GM12874 (cell line): ENCODE measurements around the gene HECTD1.

Experiments
- TF ChIP-seq, protein P1 (sequence below): IDR thresholded peaks from 2 replicates; pipeline ENCODE4 v1.5.1; 2011; ENCODE audit warnings: low read depth, mild to moderate bottlenecking, control low read depth, low read length, moderate library complexity; ENCODE audit not compliant: insufficient read depth

HECTD1 gene

DNA sequence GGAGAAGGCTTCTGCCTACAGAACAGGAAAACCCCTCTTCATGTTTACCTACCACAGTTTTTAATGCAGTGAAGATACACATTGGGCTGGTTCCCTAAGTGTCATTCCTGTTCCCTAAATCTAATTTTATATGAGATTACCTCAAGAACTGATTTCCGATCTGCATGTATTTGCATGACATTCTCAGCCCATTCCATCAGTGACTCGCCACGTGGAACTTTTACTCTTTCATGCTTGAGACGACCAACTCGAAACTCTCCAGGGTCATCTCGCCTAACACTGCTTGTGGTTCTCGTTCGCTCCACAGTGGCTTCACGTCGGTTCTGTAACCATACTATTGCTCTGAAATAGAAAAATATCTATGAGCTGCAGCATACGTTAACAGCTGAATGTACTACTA is 98.3 kb downstream of the HECTD1 start:
- TF ChIP-seq, protein P1, sequence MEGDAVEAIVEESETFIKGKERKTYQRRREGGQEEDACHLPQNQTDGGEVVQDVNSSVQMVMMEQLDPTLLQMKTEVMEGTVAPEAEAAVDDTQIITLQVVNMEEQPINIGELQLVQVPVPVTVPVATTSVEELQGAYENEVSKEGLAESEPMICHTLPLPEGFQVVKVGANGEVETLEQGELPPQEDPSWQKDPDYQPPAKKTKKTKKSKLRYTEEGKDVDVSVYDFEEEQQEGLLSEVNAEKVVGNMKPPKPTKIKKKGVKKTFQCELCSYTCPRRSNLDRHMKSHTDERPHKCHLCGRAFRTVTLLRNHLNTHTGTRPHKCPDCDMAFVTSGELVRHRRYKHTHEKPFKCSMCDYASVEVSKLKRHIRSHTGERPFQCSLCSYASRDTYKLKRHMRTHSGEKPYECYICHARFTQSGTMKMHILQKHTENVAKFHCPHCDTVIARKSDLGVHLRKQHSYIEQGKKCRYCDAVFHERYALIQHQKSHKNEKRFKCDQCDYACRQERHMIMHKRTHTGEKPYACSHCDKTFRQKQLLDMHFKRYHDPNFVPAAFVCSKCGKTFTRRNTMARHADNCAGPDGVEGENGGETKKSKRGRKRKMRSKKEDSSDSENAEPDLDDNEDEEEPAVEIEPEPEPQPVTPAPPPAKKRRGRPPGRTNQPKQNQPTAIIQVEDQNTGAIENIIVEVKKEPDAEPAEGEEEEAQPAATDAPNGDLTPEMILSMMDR = no peak

DNA sequence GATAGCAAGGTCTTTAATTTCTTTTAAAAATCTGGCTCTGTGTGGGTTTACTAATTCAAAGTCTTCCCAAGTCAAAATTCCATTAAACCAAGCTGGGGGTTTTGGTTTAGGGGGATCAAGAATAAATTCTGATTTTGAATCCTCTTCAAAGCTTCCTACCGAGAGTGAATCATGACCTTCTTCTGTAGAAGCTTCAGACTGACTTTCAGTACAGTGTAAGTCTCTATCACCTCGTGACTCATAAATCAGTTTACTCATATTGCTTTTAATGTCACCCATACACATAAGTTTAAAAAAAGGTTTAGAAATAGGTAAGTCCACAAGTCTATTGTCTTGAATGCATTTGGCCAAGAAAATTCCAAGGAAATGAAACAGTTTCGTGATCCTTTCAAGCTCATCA is 100.8 kb downstream of the HECTD1 start:
- TF ChIP-seq, protein P1 = no peak

DNA sequence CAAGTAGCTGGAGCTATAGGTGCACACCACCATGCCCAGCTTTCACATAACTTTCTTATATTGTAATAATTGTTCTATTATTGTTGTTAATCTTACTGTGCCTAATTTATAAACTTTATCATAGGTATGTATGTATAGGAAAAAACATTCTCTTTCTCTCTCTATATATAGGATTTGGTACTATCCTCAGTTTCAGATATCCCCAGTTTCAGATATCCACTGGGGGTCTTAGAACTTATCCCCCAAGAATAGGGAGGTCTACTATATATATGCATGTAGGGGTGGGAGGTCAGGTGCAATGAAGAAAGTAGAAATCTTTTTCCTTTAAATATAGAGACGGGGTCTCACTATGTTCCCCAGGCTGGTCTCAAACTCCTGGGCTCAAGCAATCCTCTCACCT is 110.5 kb downstream of the HECTD1 start:
- TF ChIP-seq, protein P1 = no peak

DNA sequence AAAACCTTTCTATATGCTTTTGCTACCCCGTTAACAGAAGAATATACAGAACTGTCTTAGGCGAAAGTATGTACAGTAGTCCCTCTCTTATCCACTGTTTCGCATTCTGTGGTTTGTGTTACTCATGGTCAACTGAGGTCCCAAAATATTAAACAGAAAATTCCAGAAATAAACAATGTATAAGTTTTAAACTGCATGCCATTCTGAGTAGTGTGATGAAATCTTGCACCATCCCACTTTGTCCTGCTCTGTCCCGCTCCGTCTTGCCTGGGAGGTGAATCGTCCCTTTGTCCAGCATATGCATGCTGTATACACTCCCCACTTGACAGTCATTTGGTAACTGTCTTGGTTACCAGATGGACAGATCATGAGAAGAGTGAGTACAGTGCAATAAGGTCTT is 111.3 kb downstream of the HECTD1 start:
- TF ChIP-seq, protein P1 = no peak

DNA sequence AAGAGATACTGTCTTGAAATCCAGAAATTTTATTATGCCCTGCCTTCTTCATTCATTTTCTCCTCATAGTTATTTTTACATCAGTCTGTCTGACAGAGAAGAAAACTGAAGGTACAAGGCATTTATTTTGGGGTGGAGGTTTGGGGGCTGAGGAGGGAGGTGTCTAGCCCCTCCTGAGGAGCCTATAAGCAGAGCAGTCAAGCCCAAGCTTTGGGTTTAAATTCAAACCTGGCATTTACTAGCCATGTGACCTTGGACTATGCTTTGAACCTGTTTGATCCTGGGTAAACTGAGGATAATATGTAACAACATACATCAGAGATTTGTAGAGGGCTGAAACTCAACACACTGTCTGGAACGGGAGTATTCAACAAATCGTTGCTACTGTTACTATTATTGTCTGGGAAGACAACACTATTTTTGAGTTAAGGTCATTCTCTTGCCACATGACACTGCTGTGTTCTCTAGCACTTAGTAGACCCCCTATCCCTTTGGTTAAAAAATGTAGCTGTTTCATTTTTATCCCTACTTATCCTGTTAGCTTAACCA is 115.4 kb downstream of the HECTD1 start:
- TF ChIP-seq, protein P1 = no peak

DNA sequence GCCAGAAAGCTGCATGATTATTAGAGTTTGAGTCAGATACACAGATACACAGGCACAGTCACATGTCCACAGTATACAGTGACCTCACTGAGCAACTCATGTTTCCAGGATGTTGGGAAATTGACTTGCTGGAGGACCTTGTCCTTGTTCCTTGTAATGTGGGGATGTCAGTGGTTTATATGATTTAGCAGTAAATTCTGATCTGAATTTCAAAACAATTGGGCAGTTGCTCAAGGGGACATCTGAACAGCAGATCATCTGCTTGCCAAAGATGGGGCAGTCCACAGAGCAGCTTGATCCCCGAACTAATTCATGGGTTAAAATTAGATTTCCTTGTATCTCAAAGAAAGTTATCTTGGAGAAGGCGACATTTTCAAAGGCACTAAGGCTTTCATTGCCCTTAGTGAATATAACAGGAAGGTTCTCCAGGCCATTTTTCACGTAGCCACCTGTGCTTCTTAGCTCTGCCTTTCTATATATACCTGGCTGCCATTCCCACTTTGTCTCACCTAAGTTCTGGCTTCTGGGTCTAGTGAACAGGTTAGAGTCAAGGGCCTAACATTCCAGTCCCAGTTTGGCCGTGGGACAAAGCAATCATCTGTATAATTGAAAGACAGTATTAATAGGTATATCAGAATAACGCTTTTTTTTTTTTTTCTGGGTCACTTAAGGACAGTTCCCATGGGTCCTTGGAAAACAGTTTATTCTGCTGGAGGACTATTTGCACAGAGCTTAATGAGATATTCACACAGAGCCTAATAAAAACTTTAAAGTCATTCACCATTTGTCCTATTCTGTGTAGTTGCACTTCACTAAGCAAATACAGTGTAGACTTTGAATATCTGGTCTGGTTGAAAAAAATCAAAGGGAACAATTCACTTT is 116.5 kb downstream of the HECTD1 start:
- TF ChIP-seq, protein P1 = no peak

DNA sequence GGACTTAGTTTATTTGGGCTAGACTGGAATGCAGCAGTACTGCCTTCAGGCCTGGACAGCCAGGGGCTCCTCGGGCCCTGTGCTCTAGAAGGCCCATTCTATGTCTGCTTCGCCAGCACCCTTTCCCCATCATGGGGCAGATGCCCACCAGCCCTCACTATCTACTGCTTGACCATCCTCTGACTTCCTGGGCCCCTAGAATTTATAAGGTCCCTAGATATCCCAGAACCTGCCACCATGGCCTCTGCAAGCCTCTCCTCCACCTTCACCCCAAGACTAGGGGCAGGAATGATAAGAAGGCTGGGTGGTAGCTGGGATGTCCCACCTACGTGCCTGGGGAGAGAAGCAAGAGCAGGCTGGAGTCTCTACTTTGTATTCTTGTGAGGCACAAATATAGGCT is 122.6 kb downstream of the HECTD1 start:
- TF ChIP-seq, protein P1 = no peak
